ENCODE data around the gene SGCA. TPM values are rescaled to one million over a fixed set of nuclear protein-coding genes. Genes with fewer than 3 reads are reported as not detected.

The SGCA gene
- total and polyA plus RNA-seq, 12 donors, result 0.28 to 5.5 (median 1.6) TPM; not detected in 4

- Histone ChIP-seq H3K36me3 (replicated peaks in 1 of 2) (peaks cover 0 to 11% of the 10 kb centered on the region in 2 donors), H3K9me3 (replicated peaks in 1 of 3) (no peaks in the 10 kb centered on the region), H3K27ac (no peak overlapping the region), H3K4me1 (replicated peaks in 1 of 2) (no peaks in the 10 kb centered on the region), H3K4me3 (no peak overlapping the region), H3K27me3 (no peaks in the 10 kb centered on the region)
- WGBS, 4 donors, result 81 to 88% (median 83%) methylated on average over 8 of the region's 8 CpGs
- TF ChIP-seq CTCF (IDR thresholded peaks at IDR 0.05) (no peak), POLR2A (IDR thresholded peaks at IDR 0.05) (no peak)
- DNase-seq, result no peak
- intact Hi-C loops (cut with DNase I), result no loop called here
These were observed 25.0 kb downstream of the SGCA start for GRCh38 chr17:50190603-50191358.

GRCh38 chr17:50191359-50192143 is 25.7 kb downstream of the SGCA start:
- H3K9me3 ChIP-seq (replicated peaks in 1 of 3), result no peaks in the 10 kb centered on the region
- TF ChIP-seq CTCF (IDR thresholded peaks at IDR 0.05) (no peak), POLR2A (IDR thresholded peaks at IDR 0.05) (no peak)
- 51 to 74% (median 65%) methylated on average over 10 to 21 of the region's 21 CpGs for WGBS, 4 donors
- peaks cover 0 to 14% of the 10 kb centered on the region in 2 donors for H3K36me3 ChIP-seq (replicated peaks in 1 of 2)
- no peaks in the 10 kb centered on the region for H3K27me3 ChIP-seq
- H3K4me1 ChIP-seq (replicated peaks in 1 of 2), result no peaks in the 10 kb centered on the region
- DNase-seq, result no peak
- no peak overlapping the region for H3K4me3 ChIP-seq
- intact Hi-C loops (cut with DNase I), result no loop called here
- no peak overlapping the region for H3K27ac ChIP-seq

GRCh38 chr17:50192144-50192617 is 26.4 kb downstream of the SGCA start:
- Histone ChIP-seq H3K9me3 (replicated peaks in 1 of 3) (no peaks in the 10 kb centered on the region), H3K27ac (no peak overlapping the region), H3K4me1 (replicated peaks in 1 of 2) (no peaks in the 10 kb centered on the region), H3K36me3 (replicated peaks in 1 of 2) (peaks cover 0 to 21% of the 10 kb centered on the region in 2 donors), H3K27me3 (no peaks in the 10 kb centered on the region), H3K4me3 (no peak overlapping the region)
- TF ChIP-seq POLR2A (IDR thresholded peaks at IDR 0.05) (no peak), CTCF (IDR thresholded peaks at IDR 0.05) (no peak)
- intact Hi-C loops (cut with DNase I), result no loop called here
- 68 to 88% (median 81%) methylated on average over 4 of the region's 4 CpGs for WGBS, 4 donors
- DNase-seq, result no peak

GRCh38 chr17:50192618-50193291 is 26.9 kb downstream of the SGCA start:
- DNase-seq, result no peak
- H3K27me3 ChIP-seq, result peaks cover 2% of the 10 kb centered on the region
- intact Hi-C loops (cut with DNase I), result no loop called here
- peaks cover 0 to 26% of the 10 kb centered on the region in 2 donors for H3K36me3 ChIP-seq (replicated peaks in 1 of 2)
- TF ChIP-seq CTCF (IDR thresholded peaks at IDR 0.05) (no peak), POLR2A (IDR thresholded peaks at IDR 0.05) (no peak)
- no peaks in the 10 kb centered on the region for H3K9me3 ChIP-seq (replicated peaks in 1 of 3)
- H3K4me1 ChIP-seq (replicated peaks in 1 of 2), result no peaks in the 10 kb centered on the region
- no peak overlapping the region for H3K27ac ChIP-seq
- no peak overlapping the region for H3K4me3 ChIP-seq
- WGBS, 4 donors, result 83 to 86% (median 84%) methylated on average over 16 of the region's 16 CpGs
